ENCODE results near the gene LMNTD2. TPM values are rescaled to one million over a fixed set of nuclear protein-coding genes. Genes with fewer than 3 reads are reported as not detected.
A peak's percentile ranks its signal among the peaks of the same experiment; 100 is the strongest.
"Not testable (repeated sequence)": the region's sequence is repeated elsewhere in the genome, so short reads cannot be mapped to it uniquely, and the experiment has no call there.

The LMNTD2 gene
- total RNA-seq, 2 donors from 2014 or later: 3.8 to 6.0 TPM

DNA sequence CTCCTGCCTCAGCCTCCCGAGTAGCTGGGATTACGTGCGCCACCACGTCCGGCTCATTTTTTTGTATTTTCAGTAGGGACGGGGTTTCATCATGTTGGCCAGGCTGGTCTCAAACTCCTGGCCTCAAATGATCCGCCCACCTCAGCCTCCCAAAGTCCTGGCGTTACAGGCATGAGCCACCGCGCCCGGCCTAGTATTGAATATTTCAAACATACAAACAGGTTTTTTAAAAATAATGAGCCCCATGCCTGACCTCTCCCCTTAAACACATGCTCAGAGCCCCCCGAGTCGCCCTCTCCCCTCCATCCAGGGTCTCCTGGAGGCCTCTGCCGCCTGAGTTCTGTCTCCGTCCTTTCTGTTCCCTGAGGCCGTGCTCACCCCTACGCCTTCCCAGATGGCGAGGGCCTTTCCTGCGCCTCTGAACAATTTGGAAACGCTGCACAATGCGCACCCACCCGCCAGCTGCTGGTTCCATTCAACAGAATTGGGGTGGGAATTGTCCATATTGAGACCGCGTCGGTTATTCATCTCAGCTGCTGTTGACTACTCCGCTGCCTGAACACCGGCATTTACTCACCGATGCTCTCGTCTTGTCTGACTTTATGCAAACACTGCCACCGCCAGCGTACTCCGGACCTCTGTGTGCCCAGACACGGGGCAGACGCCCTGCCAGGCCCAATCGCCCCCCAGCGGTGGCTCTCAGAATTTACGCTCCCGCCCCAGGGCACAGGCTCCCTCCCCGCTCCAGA lies 39.9 kb downstream of the LMNTD2 start:
- Mint-ChIP-seq H3K4me3 (no peak overlapping the region), H3K27me3 (no peaks in the 10 kb centered on the region), H3K4me1 (peaks cover 2% of the 10 kb centered on the region), H3K27ac (peak overlapping the region; percentile 51), H3K36me3 (ENCODE audit: low read depth) (no peaks in the 10 kb centered on the region)
- no peaks in the 10 kb centered on the region for H3K9me3 ChIP-seq (ENCODE audit: control insufficient read depth, low read length, poor library complexity, severe bottlenecking)
- no peak for ATAC-seq
- DNase-seq: no peak

DNA sequence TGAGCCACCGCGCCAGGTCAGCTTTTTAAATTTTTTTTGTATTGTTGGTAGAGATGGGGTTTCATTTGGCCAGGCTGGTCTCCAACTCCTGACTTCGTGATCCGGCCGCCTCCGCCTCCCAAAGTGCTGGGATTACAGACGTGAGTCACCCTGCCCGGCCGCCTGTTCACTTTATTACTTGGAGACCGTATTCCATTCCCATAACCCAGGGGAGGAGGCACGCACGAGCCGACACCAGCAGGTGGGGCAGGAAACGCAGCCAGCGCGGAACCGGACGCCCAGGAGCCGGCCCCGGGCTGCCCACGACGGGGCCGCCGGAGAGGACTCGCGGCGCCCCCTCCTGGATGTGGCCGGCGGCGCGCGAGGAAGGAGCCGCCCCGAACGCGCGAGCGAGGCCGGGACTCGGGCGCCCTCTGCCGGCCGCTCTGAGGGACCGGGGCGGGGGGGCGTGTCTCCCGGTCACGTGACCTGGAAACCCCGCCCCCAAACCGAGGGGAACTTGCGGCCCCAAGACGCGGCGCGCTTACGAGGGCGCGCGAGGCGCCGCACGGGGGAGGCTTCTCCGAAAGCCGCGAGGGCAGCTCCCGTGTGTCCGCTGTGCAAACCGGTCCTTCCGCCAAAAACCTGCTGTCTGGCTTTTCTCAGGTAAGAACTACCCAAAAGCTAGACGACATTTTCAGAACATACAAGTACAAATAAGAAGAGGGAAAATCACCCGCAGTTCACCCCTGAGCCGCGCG lies 41.9 kb downstream of the LMNTD2 start:
- Mint-ChIP-seq H3K4me3 (peak overlapping the region; percentile 76), H3K36me3 (ENCODE audit: low read depth) (no peaks in the 10 kb centered on the region), H3K27me3 (no peaks in the 10 kb centered on the region), H3K27ac (peak overlapping the region; percentile 8), H3K4me1 (peaks cover 2% of the 10 kb centered on the region)
- ATAC-seq (peak; percentile 96), DNase-seq (peak; percentile 84 to 93 (median 86))
- H3K9me3 ChIP-seq (ENCODE audit: control insufficient read depth, low read length, poor library complexity, severe bottlenecking): no peaks in the 10 kb centered on the region

- not testable (repeated sequence) for ATAC-seq; H3K36me3 Mint-ChIP-seq (ENCODE audit: low read depth); H3K4me3 Mint-ChIP-seq; H3K9me3 ChIP-seq (ENCODE audit: control insufficient read depth, low read length, poor library complexity, severe bottlenecking); H3K27ac Mint-ChIP-seq; H3K4me1 Mint-ChIP-seq; DNase-seq; H3K27me3 Mint-ChIP-seq
Measured at GRCh38 chr11:516918-517685, 43.4 kb downstream of the LMNTD2 start.

GRCh38 chr11:516400-516799 lies 44.1 kb downstream of the LMNTD2 start:
- Mint-ChIP-seq H3K4me3 (no peak overlapping the region), H3K27ac (no peak overlapping the region)

GRCh38 chr11:515131-515530 lies 45.4 kb downstream of the LMNTD2 start:
- H3K4me3 Mint-ChIP-seq: no peak overlapping the region
- no peaks in the 10 kb centered on the region for H3K36me3 Mint-ChIP-seq (ENCODE audit: low read depth)
- H3K27me3 Mint-ChIP-seq: no peaks in the 10 kb centered on the region
- peaks cover 2% of the 10 kb centered on the region for H3K4me1 Mint-ChIP-seq
- peak overlapping the region; percentile 49 for H3K27ac Mint-ChIP-seq
- no peak for ATAC-seq
- DNase-seq: no peak
- no peaks in the 10 kb centered on the region for H3K9me3 ChIP-seq (ENCODE audit: control insufficient read depth, low read length, poor library complexity, severe bottlenecking)

More at GRCh38 chr11:516400-516799, 44.1 kb downstream of the LMNTD2 start:
- DNase-seq (no peak), ATAC-seq (no peak)
- peaks cover 2% of the 10 kb centered on the region for H3K4me1 Mint-ChIP-seq
- H3K27me3 Mint-ChIP-seq: no peaks in the 10 kb centered on the region
- H3K9me3 ChIP-seq (ENCODE audit: control insufficient read depth, low read length, poor library complexity, severe bottlenecking): no peaks in the 10 kb centered on the region
- H3K36me3 Mint-ChIP-seq (ENCODE audit: low read depth): no peaks in the 10 kb centered on the region

GRCh38 chr11:514606-515005 lies 45.9 kb downstream of the LMNTD2 start:
- ATAC-seq: no peak
- H3K27ac Mint-ChIP-seq: peak overlapping the region; percentile 49
- no peaks in the 10 kb centered on the region for H3K36me3 Mint-ChIP-seq (ENCODE audit: low read depth)
- no peak for DNase-seq
- H3K9me3 ChIP-seq (ENCODE audit: control insufficient read depth, low read length, poor library complexity, severe bottlenecking): no peaks in the 10 kb centered on the region
- peaks cover 2% of the 10 kb centered on the region for H3K4me1 Mint-ChIP-seq
- H3K4me3 Mint-ChIP-seq: no peak overlapping the region
- H3K27me3 Mint-ChIP-seq: no peaks in the 10 kb centered on the region

- no peak for ATAC-seq
- H3K4me3 Mint-ChIP-seq: peak overlapping the region; percentile 43
- no peaks in the 10 kb centered on the region for H3K36me3 Mint-ChIP-seq (ENCODE audit: low read depth)
- H3K9me3 ChIP-seq (ENCODE audit: control insufficient read depth, low read length, poor library complexity, severe bottlenecking): no peaks in the 10 kb centered on the region
- H3K27me3 Mint-ChIP-seq: no peaks in the 10 kb centered on the region
- DNase-seq: no peak
- no peak overlapping the region for H3K27ac Mint-ChIP-seq
- no peaks in the 10 kb centered on the region for H3K4me1 Mint-ChIP-seq
Measured at GRCh38 chr11:512761-513595, 47.6 kb downstream of the LMNTD2 start.

DNA sequence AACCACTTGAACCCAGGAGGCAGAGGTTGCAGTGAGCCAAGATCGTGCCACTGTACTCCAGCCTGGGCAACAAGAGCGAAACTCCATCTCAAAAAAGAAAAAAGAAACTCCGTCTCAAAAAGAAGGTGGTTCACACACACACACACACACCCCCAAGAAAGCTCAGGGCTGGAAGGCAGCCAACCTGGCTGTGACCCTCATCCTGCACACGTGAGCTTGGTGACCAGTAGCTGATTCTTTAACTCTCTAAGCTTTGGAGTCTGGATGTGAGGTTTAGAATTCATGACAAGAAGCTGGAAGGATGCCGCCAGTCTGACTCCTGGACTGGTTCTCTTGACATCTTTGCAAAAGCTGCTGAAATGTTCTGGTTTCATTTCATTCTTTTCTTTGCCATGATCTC lies 51.6 kb downstream of the LMNTD2 start:
- Mint-ChIP-seq H3K4me1 (peaks cover 8% of the 10 kb centered on the region), H3K4me3 (no peak overlapping the region), H3K27ac (no peak overlapping the region), H3K27me3 (no peaks in the 10 kb centered on the region), H3K36me3 (ENCODE audit: low read depth) (no peaks in the 10 kb centered on the region)
- no peak for DNase-seq
- H3K9me3 ChIP-seq (ENCODE audit: control insufficient read depth, low read length, poor library complexity, severe bottlenecking): no peaks in the 10 kb centered on the region
- ATAC-seq: no peak

DNA sequence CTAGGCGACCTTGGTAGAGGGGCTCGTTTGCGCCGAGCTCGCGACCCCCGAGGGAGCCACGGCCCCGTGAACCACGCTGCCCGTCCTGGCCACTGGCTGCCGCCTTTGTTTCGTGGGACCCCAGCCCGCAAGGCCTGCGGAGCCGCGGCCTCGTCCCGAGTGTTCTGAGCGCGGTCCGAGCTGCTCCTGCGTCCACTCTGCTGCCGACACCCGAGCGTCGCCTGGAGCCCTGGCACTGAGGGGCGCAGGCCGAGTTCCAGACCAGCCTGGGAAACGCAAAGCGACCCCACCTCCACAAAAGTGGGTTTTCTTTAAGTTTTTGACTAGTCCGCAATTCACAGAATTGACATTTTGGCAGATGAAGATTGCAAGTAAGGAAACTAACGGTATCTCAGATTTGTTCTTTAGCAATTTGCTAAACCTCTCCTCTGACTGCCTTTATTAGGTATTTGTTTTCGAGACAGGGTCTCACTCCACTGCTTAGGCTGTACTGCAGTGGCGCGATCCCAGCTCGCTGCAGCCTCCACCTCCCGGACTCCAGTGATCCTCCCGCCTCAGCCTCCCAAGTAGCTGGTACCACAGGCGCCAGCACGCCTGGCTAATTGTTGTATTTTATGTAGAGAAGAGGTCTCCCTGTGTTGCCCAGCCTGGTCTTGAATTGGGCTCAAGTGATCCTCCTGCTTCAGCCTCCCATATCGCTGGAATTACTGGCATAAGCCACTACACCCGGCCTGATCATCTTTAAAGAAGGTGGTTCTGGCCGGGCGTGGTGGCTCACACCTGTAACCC lies 52.6 kb downstream of the LMNTD2 start:
- peak overlapping the region; percentile 97 for H3K4me3 Mint-ChIP-seq
- no peak overlapping the region for H3K27ac Mint-ChIP-seq
- no peaks in the 10 kb centered on the region for H3K36me3 Mint-ChIP-seq (ENCODE audit: low read depth)
- no peaks in the 10 kb centered on the region for H3K27me3 Mint-ChIP-seq
- ATAC-seq: no peak
- H3K4me1 Mint-ChIP-seq: peaks cover 14% of the 10 kb centered on the region
- no peak for DNase-seq
- H3K9me3 ChIP-seq (ENCODE audit: control insufficient read depth, low read length, poor library complexity, severe bottlenecking): no peaks in the 10 kb centered on the region

- DNase-seq (peak; percentile 98 to 100 (median 99)), ATAC-seq (peak; percentile 81)
- H3K9me3 ChIP-seq (ENCODE audit: control insufficient read depth, low read length, poor library complexity, severe bottlenecking): no peaks in the 10 kb centered on the region
- no peaks in the 10 kb centered on the region for H3K36me3 Mint-ChIP-seq (ENCODE audit: low read depth)
- H3K4me1 Mint-ChIP-seq: peaks cover 16% of the 10 kb centered on the region
- H3K27ac Mint-ChIP-seq: peak within 1 kb of the TSS; percentile 97
- no peaks in the 10 kb centered on the region for H3K27me3 Mint-ChIP-seq
- peak within 1 kb of the TSS; percentile 97 for H3K4me3 Mint-ChIP-seq
Measured at GRCh38 chr11:506995-507726, 53.4 kb downstream of the LMNTD2 start, which contains the start of gene RNH1. Gene RNH1, minus strand, starts transcription at chr11:507242. Its CDS starts 5,080 bp downstream, at chr11:502162.

- Mint-ChIP-seq H3K27me3 (no peaks in the 10 kb centered on the region), H3K4me1 (peaks cover 16% of the 10 kb centered on the region), H3K27ac (peak overlapping the region; percentile 97), H3K4me3 (peak overlapping the region; percentile 97), H3K36me3 (ENCODE audit: low read depth) (no peaks in the 10 kb centered on the region)
- no peaks in the 10 kb centered on the region for H3K9me3 ChIP-seq (ENCODE audit: control insufficient read depth, low read length, poor library complexity, severe bottlenecking)
- ATAC-seq (peak; percentile 76), DNase-seq (peak; percentile 95 to 98 (median 96))
Measured at GRCh38 chr11:506238-506994, 54.1 kb downstream of the LMNTD2 start.
